BJ (cell line): ENCODE measurements around the gene FRA10AC1. TPM values are rescaled to one million over a fixed set of nuclear protein-coding genes. Genes with fewer than 3 reads are reported as not detected.

Experiments used
- CTCF ChIA-PET: fragments of 350-600 bp; formaldehyde crosslinking; extraction: SDS; loops from one replicate; lab custom pipeline; 2021; ENCODE audit warnings: antibody characterized with exemption, inconsistent platforms; lab: Yijun Ruan, JAX
- POLR2A ChIA-PET: fragments of 300-600 bp; sonication (Branson Sonifier 250); formaldehyde crosslinking; extraction: SDS; loops from one replicate; lab custom pipeline; 2021; ENCODE audit warnings: antibody characterized with exemption; lab: Charles Lee
- DNase-seq: peaks from one replicate; pipeline ENCODE4 v3.0.0-alpha.2; 2011; ENCODE audit warnings: low read depth
- H3K27me3 ChIP-seq: 2 replicates; pipeline ENCODE4 v1.6.0; 2011; ENCODE audit warnings: low read length; ENCODE audit not compliant: control insufficient read depth, insufficient read depth
- H3K36me3 ChIP-seq: 2 replicates; pipeline ENCODE4 v1.5.1; 2011; ENCODE audit warnings: low read length; ENCODE audit not compliant: control insufficient read depth, insufficient read depth
- H3K4me3 ChIP-seq: 2 replicates; pipeline ENCODE4 v1.5.1; 2011; ENCODE audit warnings: low read depth, mild to moderate bottlenecking, control low read depth, low read length
- CTCF ChIP-seq: IDR thresholded peaks from 2 replicates; pipeline ENCODE4 v1.5.1; 2011; ENCODE audit warnings: low read depth, mild to moderate bottlenecking, control low read depth, inconsistent platforms, low read length, moderate library complexity; ENCODE audit not compliant: insufficient read depth
- polyA plus RNA-seq: library from polyadenylated mRNA; depleted of rRNA; stranded (reverse); fragments of >200 nt; gene quantifications from 2 replicates; pipeline ENCODE4 v1.2.3, GENCODE V29; 2011

Gene FRA10AC1
- polyA plus RNA-seq, 1 experiment, result 2.1 TPM

GRCh38 chr10:93715345-93715744 lies 13.0 kb upstream of the FRA10AC1 start:
- peaks cover 2% of the 10 kb centered on the region for H3K27me3 ChIP-seq
- ChIA-PET POLR2A (no interaction called here), CTCF (interaction anchor here (0.9 to 1.3 kb wide), 2 partner anchors 14 to 81 kb away, joined by 3 to 5 read pairs; no protein-coding TSS in a partner anchor)
- H3K4me3 ChIP-seq, result no peak overlapping the region
- TF ChIP-seq CTCF, result no peak
- no peak for DNase-seq
- no peaks in the 10 kb centered on the region for H3K36me3 ChIP-seq

- no peak for DNase-seq
- TF ChIP-seq CTCF, result no peak
- ChIA-PET POLR2A (no interaction called here), CTCF (no interaction called here)
- no peaks in the 10 kb centered on the region for H3K36me3 ChIP-seq
- no peak overlapping the region for H3K4me3 ChIP-seq
- H3K27me3 ChIP-seq, result no peaks in the 10 kb centered on the region; the same call in 1 of the 2 replicates
These were observed 10.2 kb upstream of the FRA10AC1 start for GRCh38 chr10:93712593-93712992.

- H3K27me3 ChIP-seq, result no peaks in the 10 kb centered on the region; the same call in 1 of the 2 replicates
- H3K4me3 ChIP-seq, result no peak overlapping the region
- no peak for DNase-seq
- no peak for TF ChIP-seq CTCF
- POLR2A ChIA-PET, result no interaction called here
- CTCF ChIA-PET, result no interaction called here
- no peaks in the 10 kb centered on the region for H3K36me3 ChIP-seq
These were observed 9.5 kb upstream of the FRA10AC1 start for GRCh38 chr10:93711891-93712290.

GRCh38 chr10:93710333-93710909 lies 8.0 kb upstream of the FRA10AC1 start:
- TF ChIP-seq CTCF, result no peak
- no peaks in the 10 kb centered on the region; the same call in 1 of the 2 replicates for H3K27me3 ChIP-seq
- H3K36me3 ChIP-seq, result no peaks in the 10 kb centered on the region
- POLR2A ChIA-PET, result no interaction called here
- H3K4me3 ChIP-seq, result no peak overlapping the region
- CTCF ChIA-PET, result no interaction called here
- DNase-seq, result no peak

- Histone ChIP-seq H3K27me3 (no peaks in the 10 kb centered on the region; the same call in 1 of the 2 replicates), H3K36me3 (no peaks in the 10 kb centered on the region), H3K4me3 (no peak overlapping the region)
- DNase-seq, result no peak
- CTCF ChIA-PET, result interaction anchor here (1.0 to 1.8 kb wide), 4 partner anchors 12 to 108 kb away, joined by 3 to 6 read pairs (median 4); no protein-coding TSS in a partner anchor
- POLR2A ChIA-PET, result no interaction called here
- no peak for TF ChIP-seq CTCF
These were observed 5.2 kb upstream of the FRA10AC1 start for GRCh38 chr10:93707623-93708022.
